ENCODE measurements around the gene C4orf50. TPM values are rescaled to one million over a fixed set of nuclear protein-coding genes. Genes with fewer than 3 reads are reported as not detected.

Gene C4orf50
- total and polyA plus RNA-seq, 4 donors: under 0.01 to 0.17 TPM; not detected in 2

GRCh38 chr4:6065166-6065565, 46.9 kb upstream of the C4orf50 start:
- Histone ChIP-seq H3K4me1 (ENCODE audit: control insufficient read depth in 4 of 4, insufficient read depth in 4 of 4, low read length in 3 of 4) (no peaks in the 10 kb centered on the region), H3K27me3 (ENCODE audit: control insufficient read depth in 4 of 4, insufficient read depth in 4 of 4, low read length in 3 of 4) (no peaks in the 10 kb centered on the region), H3K36me3 (ENCODE audit: control insufficient read depth in 4 of 4, insufficient read depth in 3 of 4, low read depth in 1 of 4, low read length in 3 of 4) (no peaks in the 10 kb centered on the region), H3K4me3 (ENCODE audit: low read depth in 1 of 3, low read length in 3 of 3) (no peak overlapping the region), H3K27ac (ENCODE audit: low read depth in 1 of 2, low read length in 2 of 2) (no peak overlapping the region), H3K9ac (ENCODE audit: low read depth in 1 of 2, low read length in 2 of 2) (no peak overlapping the region), H3K9me3 (ENCODE audit: control insufficient read depth in 4 of 4, low read length in 3 of 4) (peaks cover 0 to 7% (median 4%) of the 10 kb centered on the region in 4 donors)
- no peak for DNase-seq (ENCODE audit: low spot score)
- TF ChIP-seq YY1 (IDR thresholded peaks at IDR 0.05) (no peak), TAF1 (conservative IDR thresholded peaks at IDR 0.05) (no peak), NR2F2 (IDR thresholded peaks at IDR 0.05) (no peak), HNF4A (conservative IDR thresholded peaks at IDR 0.05) (no peak), MAX (IDR thresholded peaks at IDR 0.05) (no peak), FOXA2 (IDR thresholded peaks at IDR 0.05) (no peak), HNF4G (IDR thresholded peaks at IDR 0.05) (no peak), ATF3 (IDR thresholded peaks at IDR 0.05) (no peak), FOXA1 (IDR thresholded peaks at IDR 0.05) (no peak), GABPA (IDR thresholded peaks at IDR 0.05 in 1 of 2, conservative IDR thresholded peaks at IDR 0.05 in 1 of 2) (no peak), RXRA (IDR thresholded peaks at IDR 0.05) (no peak), JUND (IDR thresholded peaks at IDR 0.05) (no peak), ZBTB33 (IDR thresholded peaks at IDR 0.05) (no peak), REST (IDR thresholded peaks at IDR 0.05) (no peak), EGR1 (IDR thresholded peaks at IDR 0.05; ENCODE audit: low read depth in 2 of 2) (no peak)
- 96% methylated on average over 5 of the region's 5 CpGs for WGBS

GRCh38 chr4:6064383-6064782, 46.2 kb upstream of the C4orf50 start:
- Histone ChIP-seq H3K4me1 (ENCODE audit: control insufficient read depth in 4 of 4, insufficient read depth in 4 of 4, low read length in 3 of 4) (no peaks in the 10 kb centered on the region), H3K9me3 (ENCODE audit: control insufficient read depth in 4 of 4, low read length in 3 of 4) (peaks cover 5 to 13% (median 11%) of the 10 kb centered on the region in 4 donors), H3K36me3 (ENCODE audit: control insufficient read depth in 4 of 4, insufficient read depth in 3 of 4, low read depth in 1 of 4, low read length in 3 of 4) (no peaks in the 10 kb centered on the region), H3K9ac (ENCODE audit: low read depth in 1 of 2, low read length in 2 of 2) (no peak overlapping the region), H3K27me3 (ENCODE audit: control insufficient read depth in 4 of 4, insufficient read depth in 4 of 4, low read length in 3 of 4) (no peaks in the 10 kb centered on the region), H3K27ac (ENCODE audit: low read depth in 1 of 2, low read length in 2 of 2) (no peak overlapping the region), H3K4me3 (ENCODE audit: low read depth in 1 of 3, low read length in 3 of 3) (no peak overlapping the region)
- no peak for DNase-seq (ENCODE audit: low spot score)
- 79% methylated on average over 7 of the region's 7 CpGs for WGBS
- TF ChIP-seq RAD21 (IDR thresholded peaks at IDR 0.05) (no peak), EGR1 (IDR thresholded peaks at IDR 0.05; ENCODE audit: low read depth in 2 of 2) (no peak), MAX (IDR thresholded peaks at IDR 0.05) (no peak)
